Measurements from ENCODE around the gene GPANK1.

GPANK1 gene

GRCh38 chr6:31614075-31614619 lies 50.6 kb downstream of the GPANK1 start:
- DNase-seq (ENCODE audit: insufficient read length, low spot score): no peak

More at GRCh38 chr6:31614075-31614619, 50.6 kb downstream of the GPANK1 start:
- FAIRE-seq: peak; percentile 97
- TF ChIP-seq POLR2AphosphoS5 (IDR thresholded peaks at IDR 0.05; ENCODE audit: low read depth, low read length) (no peak), SPI1 (IDR thresholded peaks at IDR 0.05; ENCODE audit: low read depth, low read length) (peak; percentile 93)
